CD4-positive, alpha-beta T cell treated with Interleukin-15 for 1 hour (primary cell): Measurements from ENCODE around the gene SPRYD7.
"Not testable (repeated sequence)": the region's sequence is repeated elsewhere in the genome, so short reads cannot be mapped to it uniquely, and the experiment has no call there.

Experiments used
- DNase-seq: peaks from one replicate; pipeline ENCODE4 v3.0.0-alpha.2; 2020

SPRYD7 gene, protein sequence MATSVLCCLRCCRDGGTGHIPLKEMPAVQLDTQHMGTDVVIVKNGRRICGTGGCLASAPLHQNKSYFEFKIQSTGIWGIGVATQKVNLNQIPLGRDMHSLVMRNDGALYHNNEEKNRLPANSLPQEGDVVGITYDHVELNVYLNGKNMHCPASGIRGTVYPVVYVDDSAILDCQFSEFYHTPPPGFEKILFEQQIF

DNA sequence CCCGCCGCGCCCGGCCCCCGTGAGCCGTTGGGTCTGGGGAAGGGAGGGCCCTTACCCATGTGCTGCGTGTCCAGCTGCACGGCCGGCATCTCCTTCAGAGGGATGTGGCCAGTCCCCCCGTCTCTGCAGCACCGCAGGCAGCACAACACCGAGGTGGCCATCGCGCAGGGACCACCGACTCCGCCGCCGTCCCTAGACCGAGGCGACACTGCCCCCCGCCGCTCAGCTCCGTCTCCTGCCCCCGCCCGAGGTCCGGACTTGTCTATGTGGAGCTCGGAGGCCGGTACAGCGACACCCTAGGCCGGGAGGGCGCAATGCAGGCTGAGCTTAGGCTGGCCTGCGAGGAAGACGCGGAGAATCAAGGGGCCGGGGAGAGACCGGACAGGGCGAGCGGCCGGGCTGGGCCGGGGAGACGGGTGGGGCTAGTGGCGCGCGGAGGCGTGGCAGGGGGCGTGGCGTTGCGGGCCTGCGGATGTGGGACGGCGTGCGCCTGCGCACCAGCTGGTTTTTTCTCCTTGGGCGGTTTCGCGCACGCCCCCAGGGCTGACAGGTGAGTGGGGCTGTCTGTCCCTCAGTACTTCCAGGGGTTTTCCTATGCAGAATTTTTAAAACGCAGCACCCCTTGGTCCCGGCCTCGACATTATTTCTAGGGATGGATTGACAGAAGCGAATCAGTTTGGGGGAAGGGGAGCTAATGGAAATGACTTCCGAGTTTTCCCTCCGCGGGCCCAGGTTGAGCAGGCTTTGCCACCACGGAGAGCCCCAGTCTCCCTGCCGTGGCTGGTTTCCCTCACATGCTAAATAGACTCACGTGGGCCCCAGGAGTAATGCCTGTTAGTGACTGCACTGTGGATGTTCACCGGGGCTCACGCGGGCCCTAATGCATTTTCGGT, at the start of gene SPRYD7:
SPRYD7 (minus strand) TSS at position 266 of the 893 bp plus-strand sequence; CDS start at position 161, 105 bp downstream.
- DNase-seq = peak; percentile 96

DNA sequence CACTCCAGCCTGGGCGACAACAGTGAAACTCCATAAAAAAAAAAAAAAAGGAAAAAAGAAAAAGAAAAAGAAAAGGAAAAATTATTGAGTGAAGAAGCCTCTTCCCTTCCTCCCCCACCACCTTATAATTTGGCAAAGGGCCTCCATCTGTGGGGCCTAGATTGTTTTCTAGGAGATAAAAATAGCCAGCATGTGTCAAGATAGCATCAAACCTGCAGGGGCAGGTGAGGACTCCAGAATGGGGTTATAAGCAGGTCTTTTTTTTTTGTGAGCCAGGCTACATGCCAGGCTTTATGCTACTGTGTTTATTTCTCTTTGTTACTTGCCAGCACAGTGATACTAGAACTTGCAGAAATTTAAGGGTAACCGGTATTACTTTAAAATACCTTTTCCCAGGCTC, 49.0 kb upstream of the SPRYD7 start:
- DNase-seq = no peak

DNA sequence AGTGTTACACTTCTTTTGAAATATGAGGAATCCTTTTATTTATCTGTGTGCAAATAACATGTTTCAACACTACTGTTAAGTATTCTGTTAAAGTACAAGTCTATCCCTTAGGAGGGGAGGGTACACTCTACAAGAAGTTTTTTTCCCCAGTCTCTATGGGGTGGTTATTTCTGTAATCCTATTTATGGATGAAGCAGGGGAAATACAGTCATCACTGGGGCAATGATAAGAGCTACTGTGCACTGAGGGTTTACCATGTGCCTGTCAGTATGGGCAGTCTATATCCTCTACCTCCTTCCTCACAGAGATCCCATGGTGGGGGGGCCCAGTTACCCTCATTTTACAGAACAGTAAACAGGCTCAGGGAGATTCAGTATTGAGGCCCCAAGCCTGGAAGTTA, 44.1 kb upstream of the SPRYD7 start:
- no peak for DNase-seq

DNA sequence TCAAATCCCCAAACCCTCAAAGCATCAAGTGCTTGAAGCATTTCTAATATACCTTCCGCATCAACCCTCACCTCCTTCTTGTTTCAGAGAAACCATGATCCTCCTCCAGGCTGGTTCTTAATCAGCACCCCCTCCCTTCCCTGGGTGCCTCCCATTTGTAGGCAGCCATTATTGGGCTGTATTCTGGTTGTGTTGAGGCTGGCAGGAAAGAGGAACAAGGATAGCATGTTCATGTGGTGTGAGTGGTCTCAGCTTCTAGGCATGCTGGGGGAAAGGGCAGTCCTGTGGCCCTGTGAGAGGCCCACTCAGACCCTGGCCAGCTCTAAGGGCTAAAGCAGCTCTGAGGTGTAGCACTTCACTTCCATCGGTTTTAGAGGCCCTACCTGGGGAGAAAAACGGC, 41.9 kb upstream of the SPRYD7 start:
- no peak for DNase-seq

DNA sequence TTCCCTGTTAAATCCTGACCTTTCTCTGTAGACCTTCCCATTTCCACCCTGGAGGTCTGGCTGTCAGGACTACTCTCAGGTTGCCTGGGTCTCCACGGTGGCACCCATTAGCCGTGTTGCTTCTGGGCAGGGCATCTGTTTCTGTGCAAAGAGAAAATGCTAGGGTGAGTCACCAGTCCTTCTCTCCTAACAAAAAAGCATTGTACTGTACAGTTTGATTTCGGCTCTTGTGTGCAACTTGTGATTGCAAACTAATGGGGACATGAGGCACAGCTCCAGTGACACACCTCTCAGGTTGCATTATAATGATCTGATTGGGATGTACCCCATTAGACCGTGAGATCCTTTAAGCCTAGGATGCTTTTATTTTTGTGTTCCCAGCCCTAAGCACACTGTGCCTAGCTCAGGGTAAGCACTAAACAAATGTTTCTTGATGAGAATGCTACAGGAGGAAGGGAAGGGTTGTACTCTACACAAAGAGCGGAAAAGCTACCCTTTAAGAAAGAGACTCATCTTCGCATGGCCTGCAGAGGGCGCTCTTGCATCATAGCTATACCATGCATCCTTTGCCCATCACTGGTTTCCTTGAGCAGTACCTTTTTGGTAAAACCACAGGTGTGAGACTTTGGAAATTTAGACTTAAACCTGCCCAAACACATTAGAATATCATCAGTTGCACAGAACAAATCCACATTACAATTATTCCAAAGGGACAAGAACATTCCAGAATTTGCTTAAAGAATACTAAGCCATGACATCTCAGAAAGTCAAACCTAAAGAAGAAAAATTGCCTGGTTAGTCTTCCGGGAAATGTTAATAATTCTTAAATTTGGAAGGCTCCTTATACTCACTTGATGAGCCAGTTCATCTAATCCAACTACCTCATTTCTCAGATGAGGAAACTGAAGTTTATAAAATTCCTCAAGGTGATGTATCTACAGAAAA, 40.4 kb upstream of the SPRYD7 start:
- peak; percentile 70 for DNase-seq

DNA sequence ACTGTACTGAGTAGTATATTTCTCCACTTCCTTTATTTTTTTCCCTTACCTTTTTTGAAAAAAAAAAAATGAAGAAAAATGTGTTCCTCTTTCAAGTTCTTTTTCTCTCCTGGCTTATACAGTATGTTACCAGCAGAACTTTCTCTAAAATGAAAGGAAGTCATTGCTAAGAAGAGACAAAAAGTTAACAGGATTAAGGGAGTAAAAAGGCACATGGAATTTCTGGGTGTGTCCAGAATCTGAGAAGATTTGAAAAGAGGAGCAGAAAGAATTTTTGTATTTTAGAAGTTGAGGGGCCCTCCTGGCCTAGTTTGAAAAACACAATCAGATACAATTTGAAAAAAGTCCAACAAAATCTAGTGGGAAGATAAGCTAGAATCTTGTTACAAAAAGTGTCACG, 39.7 kb upstream of the SPRYD7 start:
- no peak for DNase-seq

DNA sequence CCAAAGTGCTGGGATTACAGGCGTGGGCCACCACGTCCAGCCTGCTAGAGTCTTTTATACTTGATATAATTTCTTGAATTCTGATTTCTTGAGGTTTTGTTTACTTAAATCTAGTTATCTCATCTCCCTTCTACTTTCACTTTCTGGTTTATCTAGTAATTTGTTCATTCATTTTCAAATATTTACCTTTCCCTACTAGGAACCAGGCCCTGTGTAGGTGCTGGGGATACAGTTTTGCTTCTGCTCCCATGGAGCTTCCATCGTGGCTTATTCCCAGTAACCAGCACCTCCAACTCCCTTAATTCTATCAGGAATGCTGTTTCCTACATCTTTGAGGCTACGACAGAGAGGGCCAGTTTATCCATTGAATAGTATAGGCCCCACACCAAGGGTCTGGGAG, 36.6 kb upstream of the SPRYD7 start:
- no peak for DNase-seq

DNA sequence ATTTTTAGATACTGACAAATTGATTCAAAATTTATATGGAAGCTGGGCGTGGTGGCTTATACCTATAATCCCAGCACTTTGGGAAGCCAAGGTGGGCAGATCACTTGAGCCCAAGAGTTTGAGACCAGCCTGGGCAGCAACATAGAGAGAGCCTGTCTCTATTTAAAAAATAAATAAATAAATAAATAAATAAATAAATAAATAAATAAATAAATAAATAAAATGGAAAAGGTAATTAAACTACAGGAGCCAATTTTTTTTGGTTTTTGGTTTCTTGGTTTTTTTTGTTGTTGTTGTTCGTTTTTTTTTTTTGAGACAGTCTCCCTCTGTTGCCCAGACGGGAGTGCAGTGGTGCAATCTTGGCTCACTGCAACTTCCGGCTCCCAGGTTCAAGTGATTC, 31.3 kb upstream of the SPRYD7 start:
- no peak for DNase-seq

DNA sequence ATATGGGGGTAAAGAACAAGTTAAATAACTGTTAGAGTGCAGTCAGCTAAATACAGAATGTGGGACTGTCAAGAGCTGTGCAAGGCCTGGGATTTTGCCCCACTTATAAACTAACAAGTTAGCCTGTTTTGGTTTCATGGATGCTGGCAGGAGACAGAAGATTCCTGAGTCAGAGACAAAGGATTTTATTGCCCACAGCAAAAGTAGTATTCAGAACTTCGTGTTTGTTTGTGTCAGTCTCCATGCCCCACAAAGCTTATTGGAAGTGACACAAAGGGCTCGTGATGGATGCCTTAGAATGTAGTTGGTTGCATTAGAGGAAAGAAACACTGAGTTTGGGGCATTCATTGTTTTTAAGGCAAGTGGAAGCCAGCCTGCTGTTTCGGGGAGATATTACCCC, 22.2 kb upstream of the SPRYD7 start:
- no peak for DNase-seq

DNA sequence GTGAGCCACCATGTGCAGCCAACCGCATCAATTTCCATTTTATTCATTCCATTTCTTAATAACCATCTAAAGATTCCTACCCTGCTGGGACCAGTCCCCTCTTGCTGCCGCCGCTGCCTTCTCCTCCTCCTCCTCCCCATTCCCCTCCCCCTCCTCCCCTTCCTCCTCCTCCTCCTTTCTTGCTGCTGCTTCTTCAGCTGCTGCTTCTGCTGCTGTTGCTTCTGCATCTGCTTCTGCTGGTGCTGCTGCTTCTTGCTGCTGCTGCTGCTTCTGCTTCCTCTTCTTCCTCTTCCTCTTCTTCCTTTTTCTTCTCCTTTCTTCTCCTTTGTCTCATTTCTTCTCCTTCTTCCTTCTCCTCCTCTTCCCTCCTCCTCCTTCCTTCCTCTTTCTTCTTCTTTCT, 20.0 kb upstream of the SPRYD7 start:
- DNase-seq = no peak

DNA sequence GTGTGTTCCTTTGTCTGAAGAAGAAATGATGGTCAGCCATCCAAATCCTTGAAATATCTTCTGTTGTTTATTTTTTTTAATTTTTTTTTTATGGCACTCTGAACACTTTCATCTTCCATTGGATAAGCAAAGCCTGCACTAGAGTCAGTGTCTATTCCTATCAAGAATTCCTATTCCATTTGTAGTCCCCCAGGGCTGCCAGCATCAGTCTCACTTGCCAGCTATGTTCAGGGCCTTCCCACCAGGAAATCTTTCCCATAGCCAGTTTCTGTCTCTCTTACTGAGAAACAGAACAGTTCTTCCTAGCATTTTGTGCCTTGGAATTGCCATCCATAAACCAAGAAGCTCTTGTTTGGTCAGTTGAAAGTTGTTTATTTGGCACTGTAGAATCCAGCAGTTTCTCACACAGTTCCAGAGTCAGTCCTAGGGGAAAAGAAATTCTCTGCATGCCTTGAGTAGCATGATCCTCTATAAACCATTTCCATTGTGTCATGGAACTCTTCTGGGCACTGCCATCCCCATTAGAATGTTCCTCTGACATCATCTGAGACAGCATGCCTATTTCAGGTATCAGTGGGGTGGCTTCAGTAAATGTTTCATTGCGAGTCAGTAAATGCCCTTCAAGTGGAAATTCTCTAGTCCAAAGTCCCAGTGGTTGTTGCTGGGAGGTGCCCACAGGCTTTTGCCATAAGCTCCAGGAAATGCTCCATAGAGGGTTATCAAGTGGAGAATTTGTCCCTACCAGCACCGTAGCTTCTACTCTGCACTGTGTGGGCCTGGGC, 18.7 kb upstream of the SPRYD7 start:
- DNase-seq = no peak

DNA sequence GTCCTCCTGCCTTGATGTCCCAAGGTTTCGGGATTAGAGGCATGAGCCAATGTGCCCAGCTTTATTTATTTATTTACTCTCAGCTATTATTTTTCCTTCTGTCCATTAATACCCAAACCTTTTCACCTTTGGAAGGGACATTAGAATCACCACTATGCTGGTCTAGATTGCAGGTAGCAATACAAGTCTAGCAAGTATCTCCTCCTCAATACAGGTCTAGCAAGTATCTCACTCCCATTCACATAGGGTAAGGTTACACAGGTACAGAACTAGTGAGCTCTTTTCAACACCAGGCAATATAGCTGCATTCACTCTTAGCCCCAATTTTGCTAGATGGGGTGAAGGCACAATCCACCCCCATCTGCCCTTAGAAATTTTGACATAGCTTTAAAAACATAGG, 17.4 kb upstream of the SPRYD7 start:
- DNase-seq = no peak

DNA sequence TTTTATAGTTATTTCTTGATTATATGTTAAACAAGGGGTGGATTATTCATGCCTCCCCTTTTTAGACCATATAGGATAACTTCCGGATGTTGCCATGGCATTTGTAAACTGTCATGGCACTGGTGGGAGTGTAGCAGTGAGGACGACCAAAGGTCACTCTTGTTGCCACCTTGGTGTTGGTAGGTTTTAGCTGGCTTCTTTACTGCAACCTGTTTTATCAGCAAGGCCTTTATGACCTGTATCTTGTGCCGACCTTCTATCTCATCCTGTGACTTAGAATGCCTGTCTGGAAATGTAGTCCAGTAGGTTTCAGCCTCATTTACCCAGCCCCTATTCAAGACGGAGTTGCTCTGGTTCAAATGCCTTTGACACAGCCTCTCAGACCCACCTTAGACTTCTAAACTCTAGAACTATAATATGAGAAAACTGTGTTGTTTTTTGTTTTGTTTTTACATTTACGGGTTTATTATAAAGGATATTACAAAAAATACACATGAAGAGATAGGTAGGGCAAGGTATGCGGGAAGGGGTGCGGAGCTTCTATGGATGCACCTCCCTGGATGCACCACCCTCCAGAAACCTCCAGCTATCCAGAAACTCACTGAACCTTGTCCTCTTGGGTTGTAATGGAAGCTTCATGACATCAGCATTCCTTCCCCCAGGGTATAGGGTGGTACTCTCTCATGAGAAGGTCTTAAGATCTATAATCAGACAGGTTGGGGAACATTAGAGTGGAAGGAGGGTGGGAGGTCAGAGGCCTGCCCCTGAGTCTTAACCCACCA, 15.8 kb upstream of the SPRYD7 start:
- DNase-seq = no peak

DNA sequence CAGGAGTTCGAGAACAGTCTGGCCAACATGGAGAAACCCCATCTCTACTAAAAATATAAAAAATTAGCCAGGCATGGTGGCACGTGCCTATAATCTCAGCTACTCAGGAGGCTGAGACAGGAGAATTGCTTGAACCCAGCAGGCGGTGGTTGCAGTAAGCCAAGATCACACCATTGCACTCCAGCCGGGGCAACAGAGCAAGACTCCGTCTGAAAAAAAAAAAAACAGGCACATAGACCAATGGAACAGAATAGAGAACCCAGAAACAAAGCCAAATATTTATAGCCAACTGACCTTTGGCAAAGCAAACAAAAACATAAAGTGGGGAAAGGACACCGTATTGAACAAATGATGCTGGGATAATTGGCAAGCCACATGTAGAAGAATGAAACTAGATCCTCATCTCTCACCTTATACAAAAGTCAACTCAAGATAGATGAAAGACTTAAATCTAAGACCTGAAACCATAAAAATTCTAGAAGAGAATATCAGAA, 12.7 kb upstream of the SPRYD7 start:
- DNase-seq = not testable (repeated sequence)

DNA sequence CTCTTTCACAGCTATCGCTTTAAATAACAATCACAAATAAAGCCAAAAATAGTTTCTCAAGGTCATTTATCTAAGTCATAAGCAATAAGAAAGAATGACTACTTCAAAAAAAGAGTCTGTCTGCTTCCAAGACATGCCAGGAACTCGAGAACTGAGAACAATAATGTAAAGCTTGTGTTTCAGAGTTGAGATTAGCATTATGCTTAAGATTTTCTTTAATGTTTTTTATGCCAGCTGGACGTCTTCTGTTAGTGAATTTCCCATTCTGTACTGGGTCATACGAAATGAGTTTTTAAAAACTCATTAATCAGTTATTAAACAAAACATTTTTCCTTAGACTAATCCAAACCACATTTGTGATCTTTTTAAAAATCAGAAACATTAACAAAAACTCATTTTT, 3.2 kb upstream of the SPRYD7 start:
- DNase-seq = no peak

DNA sequence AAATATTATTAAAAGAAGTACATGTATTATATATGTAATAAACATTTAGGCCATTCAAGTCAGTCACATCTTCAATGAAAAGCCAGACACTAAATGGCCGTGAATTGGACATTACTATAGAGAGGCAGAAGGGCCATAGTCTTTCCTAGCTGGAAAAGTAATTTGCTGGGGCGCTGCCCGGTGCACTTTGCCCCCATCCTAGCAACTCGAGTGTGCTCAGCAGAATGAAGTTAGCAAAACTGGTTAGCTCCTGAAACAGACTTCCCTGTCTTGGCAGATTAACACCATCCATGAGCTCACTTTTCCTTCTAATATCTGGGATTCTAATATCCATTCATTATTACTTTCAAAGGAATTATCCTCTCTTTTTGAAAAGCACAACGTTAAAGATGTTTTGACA, 2.8 kb upstream of the SPRYD7 start:
- DNase-seq = no peak

DNA sequence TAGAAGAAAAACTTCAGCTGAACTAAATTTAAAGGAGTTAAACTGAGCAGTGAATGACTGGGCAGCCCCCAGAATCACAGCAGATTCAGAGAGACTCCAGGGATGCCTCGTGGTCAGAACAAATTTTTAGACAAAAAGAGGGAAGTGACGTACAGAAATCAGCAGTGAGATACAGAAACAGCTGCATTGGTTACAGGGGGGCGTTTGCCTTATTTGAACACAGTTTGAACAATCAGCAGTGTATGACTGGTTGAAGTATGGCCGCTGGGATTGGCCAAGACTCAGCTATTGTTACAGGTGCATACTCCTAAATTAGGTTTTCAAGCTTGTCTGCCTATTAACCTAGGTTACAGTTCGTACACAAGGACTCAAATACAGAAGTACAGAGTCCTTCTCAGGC, 2.2 kb upstream of the SPRYD7 start:
- DNase-seq = peak; percentile 33

DNA sequence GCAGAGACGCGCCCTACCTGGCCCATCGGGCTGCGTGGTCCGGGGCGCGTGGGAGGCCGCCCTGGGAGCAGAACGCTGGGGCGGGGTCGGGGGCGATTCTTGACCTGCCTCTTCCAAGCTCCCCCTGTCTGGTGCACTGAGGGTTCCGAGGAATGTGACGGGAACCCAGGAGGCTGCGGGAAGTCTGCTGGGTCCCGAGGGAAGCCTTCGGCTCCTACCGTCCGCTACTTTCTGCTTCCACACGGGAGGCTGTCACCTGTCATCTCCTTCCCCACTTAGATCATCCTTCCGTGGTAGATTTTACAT, 781 bp upstream of the SPRYD7 start:
- no peak for DNase-seq

DNA sequence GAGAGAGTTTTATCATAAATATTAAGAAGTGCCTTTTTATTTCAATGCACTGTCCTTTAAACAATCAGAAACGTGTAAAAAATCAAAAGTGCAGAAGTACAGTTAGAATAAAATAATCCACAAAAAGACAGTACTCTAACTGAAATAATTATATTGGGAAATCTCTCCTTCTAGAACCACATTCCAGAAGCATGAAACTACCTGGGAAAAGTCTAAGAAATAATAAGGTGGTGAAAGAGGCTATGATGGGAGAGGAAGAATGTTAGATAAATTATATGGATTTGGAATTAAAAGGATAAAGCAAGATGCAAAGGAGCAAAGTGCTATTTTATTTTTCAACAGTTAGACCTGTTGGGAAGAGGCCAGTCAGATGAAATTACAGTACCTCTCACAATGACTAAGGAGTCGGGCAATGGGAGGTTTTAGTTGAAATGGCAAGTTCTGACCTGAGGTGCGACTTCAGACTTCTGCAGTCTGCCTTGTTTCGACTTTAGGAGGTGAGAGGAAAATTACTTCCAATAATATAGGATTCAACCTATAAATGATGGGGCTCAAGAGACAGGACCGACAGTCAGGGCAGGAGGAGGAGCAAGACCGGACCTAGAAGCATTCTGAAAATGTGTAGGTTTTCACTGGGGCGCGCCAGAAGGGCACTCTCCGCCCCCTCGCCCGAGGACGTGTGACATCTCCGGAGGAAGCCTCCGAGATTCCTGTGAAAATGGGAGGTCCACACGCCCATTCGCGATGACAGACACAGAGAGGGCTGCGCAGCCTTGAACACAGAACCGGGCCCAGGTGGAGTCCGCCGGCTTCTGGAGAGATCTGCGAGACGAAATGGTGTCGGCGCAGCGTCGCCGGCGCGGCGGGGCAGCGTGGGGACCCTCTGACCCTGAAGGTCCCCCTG, 717 bp downstream of the SPRYD7 start:
- peak; percentile 17 for DNase-seq

DNA sequence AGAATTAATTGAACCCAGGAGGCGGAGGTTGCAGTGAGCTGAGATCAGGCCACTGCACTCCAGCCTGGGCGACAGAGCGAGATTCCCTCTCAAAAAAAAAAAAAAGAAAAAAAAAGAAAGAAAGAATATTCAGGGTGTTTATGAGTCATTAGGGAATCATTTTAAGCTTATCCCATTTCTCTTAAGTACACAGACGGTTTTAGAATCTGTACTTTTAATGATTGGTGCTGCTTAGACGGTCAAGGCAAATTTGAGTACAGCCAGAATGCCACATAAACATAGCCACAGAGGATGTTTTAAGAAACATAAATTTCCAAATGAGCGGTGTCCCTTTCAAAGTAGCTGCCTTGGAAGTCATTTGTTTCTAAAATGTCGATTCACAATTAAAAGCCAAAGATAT, 2.6 kb downstream of the SPRYD7 start:
- no peak for DNase-seq

DNA sequence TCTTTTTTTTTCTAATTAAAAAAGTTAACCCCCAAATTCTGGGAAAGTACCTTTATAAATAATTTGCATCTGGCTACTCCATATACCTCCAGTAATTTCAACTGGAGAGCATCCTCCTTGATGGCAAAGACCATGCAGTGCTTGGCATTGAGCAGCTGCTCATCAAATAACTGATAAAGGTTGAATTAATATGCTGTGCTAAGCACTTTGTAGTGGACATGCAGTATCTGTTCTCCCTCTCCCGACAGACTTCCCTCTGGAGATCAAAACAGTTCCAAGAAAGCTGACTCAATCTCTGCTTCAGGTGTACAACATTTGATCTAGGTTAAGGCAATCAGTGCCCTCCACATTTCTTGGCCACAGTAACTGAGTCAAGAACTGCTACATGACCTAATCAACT, 3.3 kb downstream of the SPRYD7 start:
- DNase-seq = no peak
